ENCODE results near the gene ERF.

The ERF gene

DNA sequence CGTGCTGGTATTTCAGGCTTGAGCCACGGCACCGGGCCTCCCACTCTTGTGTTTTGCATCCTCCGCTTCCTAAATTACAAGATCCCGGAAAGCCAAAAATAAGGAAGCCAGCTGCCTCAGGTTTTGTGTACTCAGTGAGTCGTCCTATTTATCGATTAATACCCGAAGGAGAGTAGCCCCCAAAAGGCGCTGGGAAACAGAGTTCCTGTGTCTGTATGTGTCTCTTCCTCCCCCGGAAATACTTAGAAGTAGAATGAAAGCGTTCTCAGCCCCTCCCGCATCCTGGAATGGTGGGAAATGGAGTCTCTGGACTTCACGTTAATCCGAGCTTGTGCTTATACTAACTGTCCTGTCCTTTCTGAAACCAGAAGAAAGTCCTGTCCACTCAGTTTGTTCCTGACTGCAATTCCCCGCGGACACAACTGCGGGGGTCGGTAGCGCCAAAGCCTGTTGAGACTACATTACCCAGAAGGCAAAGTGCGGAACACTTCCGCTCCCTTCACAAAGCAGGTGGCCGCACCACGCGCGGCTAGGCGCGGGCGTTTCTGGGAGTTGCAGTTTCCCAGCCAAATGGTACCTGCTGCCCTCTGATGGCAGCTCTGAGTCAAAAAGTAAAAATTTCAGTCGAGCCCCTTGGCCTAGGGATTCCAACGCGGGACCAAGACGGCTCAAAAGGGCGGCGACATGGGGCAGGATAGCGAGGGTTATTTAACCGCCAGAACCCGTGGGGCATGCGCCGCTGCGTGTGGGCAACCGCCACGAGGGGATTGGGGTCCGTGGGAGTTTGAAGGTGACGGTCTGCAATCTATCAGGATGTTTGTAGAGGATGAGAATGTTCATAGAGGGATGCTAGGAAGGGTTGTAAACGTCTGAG, 10.3 kb downstream of the ERF start:
- DNase-seq (ENCODE audit: insufficient read length, low spot score) (peak; percentile 91), FAIRE-seq (peak; percentile 98)

- DNase-seq (ENCODE audit: insufficient read length, low spot score): peak; percentile 89
- peak; percentile 100 for FAIRE-seq
These were observed 12.2 kb downstream of the ERF start, which contains the start of gene GSK3A for GRCh38 chr19:42242512-42243409. TSS of gene GSK3A (minus strand) at chr19:42242602. CDS start at chr19:42242465, 137 bp downstream.

DNA sequence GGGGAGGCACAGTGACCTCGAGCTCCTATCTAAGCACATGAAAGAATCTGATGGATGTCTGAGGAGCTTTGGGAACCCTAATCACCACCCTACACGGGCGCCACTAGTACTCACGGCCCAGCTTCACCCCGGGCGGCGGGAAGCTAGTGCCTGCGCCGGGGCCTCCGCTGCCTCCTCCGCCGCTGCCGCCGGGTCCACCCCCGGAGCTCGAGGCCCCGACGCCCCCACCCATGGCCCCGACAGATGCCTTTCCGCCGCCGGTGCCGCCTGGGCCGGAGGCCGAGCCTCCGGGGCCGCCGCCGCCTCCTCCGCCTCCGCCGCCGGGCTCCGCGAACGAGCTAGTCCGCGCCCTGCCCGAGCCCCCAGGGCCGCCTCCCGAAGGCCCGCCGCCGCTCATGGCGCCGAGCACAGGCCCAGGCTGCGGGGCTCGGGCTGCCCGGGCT, 12.8 kb downstream of the ERF start:
- FAIRE-seq (no peak), DNase-seq (ENCODE audit: insufficient read length, low spot score) (no peak)

DNA sequence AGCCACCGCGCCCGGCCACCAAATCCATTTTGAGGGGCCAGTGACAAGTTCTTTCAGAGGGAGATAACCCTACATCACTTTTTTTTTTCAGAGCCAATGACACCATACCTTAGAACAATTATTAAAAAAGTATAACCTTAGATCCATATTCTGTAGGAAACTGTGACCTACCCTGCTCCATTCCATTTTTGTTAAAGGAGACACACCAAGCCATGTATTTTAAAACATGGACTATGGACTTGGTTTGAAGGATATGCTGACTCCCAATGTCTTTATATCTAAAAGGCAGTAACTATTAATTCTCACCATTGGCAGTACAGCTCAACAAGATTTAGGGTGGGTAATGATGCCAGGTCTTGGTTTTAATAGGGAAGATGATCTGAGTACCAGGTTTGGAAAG, 13.6 kb downstream of the ERF start:
- FAIRE-seq: no peak

GRCh38 chr19:42239544-42240220, 15.2 kb downstream of the ERF start:
- DNase-seq (ENCODE audit: insufficient read length, low spot score): no peak
- FAIRE-seq: no peak

More for the DNA sequence above, 13.6 kb downstream of the ERF start:
- no peak for DNase-seq (ENCODE audit: insufficient read length, low spot score)

GRCh38 chr19:42235181-42235580, 19.7 kb downstream of the ERF start:
- FAIRE-seq: no peak

DNA sequence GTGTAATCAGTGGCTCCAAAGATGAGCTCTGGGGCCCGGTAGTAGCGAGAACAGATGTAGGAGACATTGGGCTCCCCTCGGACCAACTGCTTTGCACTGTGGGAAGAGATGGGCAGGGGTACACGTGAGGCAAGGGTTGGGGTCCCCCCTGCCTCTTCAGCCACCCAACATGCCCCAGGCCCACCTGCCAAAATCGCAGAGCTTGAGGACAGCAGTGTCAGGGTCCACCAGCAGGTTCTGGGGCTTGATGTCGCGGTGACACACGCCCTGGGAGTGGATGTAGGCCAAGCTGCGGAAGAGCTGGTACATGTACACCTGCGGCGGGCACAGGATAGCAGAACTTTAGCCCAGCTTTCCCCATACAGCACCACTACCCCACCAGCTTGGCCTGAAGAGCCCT, 20.6 kb downstream of the ERF start:
- DNase-seq (ENCODE audit: insufficient read length, low spot score) (no peak), FAIRE-seq (no peak)

More at GRCh38 chr19:42235181-42235580, 19.7 kb downstream of the ERF start:
- DNase-seq (ENCODE audit: insufficient read length, low spot score): no peak

GRCh38 chr19:42233678-42234292, 21.1 kb downstream of the ERF start:
- DNase-seq (ENCODE audit: insufficient read length, low spot score): no peak
- FAIRE-seq: no peak

GRCh38 chr19:42233106-42233505, 21.8 kb downstream of the ERF start:
- FAIRE-seq (no peak), DNase-seq (ENCODE audit: insufficient read length, low spot score) (no peak)

GRCh38 chr19:42232435-42232834, 22.5 kb downstream of the ERF start:
- no peak for DNase-seq (ENCODE audit: insufficient read length, low spot score)
- FAIRE-seq: no peak

DNA sequence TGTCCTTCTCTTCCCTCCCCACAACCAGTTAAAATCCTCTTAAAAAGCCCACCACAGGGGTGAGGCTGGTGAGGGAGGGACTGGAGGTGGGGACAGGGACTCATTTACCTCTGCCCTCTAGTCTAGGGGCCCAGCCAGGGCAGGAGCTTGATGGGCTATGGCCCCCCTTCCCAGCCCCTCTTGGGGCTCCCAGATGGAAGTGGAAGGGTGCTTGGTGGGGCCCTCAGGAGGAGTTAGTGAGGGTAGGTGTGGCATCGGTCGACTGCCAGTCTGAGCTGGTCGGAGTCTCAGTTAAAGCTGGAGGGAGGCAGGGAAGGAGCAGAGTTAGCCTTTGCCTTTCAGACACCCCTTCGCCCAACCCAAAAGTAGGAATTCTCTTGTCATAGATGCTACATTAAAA, 24.4 kb downstream of the ERF start:
- FAIRE-seq (no peak), DNase-seq (ENCODE audit: insufficient read length, low spot score) (no peak)

- FAIRE-seq (no peak), DNase-seq (ENCODE audit: insufficient read length, low spot score) (no peak)
These were observed 25.0 kb downstream of the ERF start for GRCh38 chr19:42229855-42230351.

DNA sequence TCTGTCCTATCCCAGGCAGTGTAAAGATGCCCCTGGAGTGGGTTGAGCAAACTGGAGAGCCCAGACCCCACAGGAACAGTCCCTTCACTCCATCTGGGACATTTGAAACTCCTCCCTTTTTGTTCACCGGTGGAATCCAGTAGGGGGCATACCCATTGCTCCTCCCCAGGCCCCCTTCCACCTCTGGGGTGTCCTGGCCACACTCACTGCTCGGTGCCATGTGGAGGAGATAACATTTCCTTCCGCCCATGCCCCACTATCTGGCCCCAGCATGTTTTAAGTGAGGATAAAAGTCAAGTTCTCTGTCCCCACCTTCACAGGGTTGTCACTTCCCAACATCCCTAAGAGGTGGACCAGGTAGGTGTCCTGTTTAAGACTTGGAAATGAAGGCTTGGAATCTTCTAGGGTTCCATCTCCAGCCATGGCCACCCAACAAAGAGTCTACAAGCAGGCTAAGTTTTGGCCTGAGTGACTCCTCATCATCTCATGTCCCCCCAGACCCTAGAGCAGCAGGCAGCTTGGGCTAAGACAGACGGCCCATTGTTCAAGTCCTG, 25.6 kb downstream of the ERF start:
- FAIRE-seq: no peak

GRCh38 chr19:42228641-42229040, 26.3 kb downstream of the ERF start:
- FAIRE-seq (no peak), DNase-seq (ENCODE audit: insufficient read length, low spot score) (no peak)

More for the DNA sequence above, 25.6 kb downstream of the ERF start:
- no peak for DNase-seq (ENCODE audit: insufficient read length, low spot score)

DNA sequence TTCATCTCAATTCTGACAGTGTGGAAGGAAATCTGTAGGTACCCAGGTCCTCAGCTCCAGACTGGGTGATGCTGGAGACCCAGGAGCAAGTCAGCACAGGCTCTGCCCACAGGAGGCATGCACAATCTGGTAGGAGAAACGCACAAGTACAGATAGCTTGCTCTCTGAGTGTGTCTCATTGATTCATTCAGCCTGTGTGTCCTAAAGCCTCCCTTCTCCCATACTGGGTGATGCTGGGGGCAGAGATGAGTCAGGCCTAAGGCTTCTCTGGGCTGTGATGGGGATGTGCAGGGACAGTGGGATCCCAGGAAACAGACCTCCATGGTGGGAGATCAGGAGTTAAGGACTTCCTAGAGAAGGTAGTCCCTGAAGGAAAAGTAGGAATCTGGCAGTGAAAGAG, 28.0 kb downstream of the ERF start:
- FAIRE-seq (no peak), DNase-seq (ENCODE audit: insufficient read length, low spot score) (no peak)

DNA sequence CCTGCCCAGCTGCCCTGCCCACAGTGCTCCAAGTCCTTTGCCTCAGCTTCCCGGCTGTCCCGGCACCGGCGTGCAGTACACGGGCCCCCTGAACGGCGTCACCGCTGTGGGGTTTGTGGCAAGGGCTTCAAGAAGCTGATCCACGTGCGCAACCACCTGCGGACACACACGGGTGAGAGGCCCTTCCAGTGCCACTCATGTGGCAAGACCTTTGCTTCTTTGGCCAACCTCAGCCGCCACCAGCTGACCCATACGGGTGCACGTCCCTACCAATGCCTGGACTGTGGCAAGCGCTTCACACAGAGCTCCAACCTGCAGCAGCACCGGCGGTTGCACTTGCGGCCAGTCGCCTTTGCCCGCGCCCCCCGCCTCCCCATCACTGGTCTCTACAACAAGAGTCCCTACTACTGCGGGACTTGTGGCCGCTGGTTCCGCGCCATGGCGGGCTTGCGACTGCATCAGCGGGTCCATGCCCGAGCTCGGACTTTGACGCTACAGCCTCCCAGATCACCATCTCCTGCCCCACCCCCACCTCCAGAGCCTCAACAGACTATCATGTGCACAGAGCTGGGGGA, 29.1 kb downstream of the ERF start:
- no peak for DNase-seq (ENCODE audit: insufficient read length, low spot score)

DNA sequence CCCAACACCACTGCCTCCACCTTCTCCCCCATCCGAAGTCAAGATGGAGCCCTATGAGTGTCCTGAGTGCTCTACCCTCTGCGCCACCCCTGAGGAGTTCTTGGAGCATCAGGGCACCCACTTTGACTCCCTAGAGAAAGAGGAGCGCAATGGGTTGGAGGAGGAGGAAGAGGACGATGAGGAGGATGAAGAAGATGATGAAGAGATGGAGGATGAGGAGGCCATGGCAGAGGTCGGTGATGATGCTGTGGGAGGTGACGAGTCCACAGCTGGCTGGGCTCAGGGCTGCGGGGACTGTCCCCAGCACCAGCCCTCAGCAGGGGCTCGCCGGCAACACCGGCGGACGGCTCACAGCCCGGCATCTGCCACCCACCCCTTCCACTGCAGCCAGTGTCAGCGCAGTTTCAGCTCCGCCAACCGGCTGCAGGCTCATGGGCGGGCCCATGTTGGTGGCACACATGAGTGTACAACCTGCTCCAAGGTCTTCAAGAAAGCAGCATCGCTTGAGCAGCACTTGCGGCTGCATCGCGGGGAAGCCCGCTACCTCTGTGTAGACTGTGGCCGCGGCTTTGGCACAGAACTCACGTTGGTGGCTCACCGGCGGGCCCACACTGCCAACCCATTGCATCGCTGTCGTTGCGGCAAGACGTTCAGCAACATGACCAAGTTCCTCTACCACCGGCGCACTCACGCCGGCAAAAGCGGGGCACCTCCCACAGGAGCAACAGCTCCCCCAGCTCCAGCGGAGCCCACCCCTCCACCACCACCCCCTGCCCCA, 29.8 kb downstream of the ERF start:
- FAIRE-seq: no peak
- no peak for DNase-seq (ENCODE audit: insufficient read length, low spot score)

More for the DNA sequence above, 29.1 kb downstream of the ERF start:
- FAIRE-seq: no peak

DNA sequence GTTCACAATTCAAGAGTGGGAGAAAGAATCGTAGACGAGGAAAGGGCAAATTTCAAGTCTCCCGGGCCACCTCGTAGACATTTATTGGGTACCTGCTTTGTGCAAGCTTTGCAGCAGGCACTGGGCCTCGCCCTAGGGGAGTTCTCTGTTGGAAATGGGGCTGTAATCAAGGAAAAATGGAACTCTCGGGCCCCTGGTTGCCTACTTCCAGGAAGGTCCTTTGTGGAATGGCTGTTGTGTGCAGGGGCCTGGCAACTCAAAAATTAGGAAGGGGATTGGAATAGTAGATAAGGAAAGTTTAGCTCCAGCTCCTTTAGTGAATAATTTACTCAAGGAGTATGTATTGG, 34.2 kb downstream of the ERF start:
- no peak for DNase-seq (ENCODE audit: insufficient read length, low spot score)

More for the DNA sequence above, 34.2 kb downstream of the ERF start:
- no peak for FAIRE-seq

All from GM19239 (cell line).